K562 (cell line): ENCODE results near the gene GUCY2F. TPM values are rescaled to one million over a fixed set of nuclear protein-coding genes. Genes with fewer than 3 reads are reported as not detected.

Source experiments
- ATAC-seq: fragments of 200-7000 bp; cut with Tn5 transposase; 3 replicates; pipeline ENCODE4 v1.9.1; 2020; ENCODE audit warnings: moderate library complexity
- BruUV-seq: library from RNA; stranded (reverse); fragments of 400-500 nt; replicated peaks from 2 replicates; lab custom pipeline; 2021; lab: Mats Ljungman, UMichigan
- CTCF ChIA-PET: fragments of 300-600 bp; formaldehyde crosslinking; extraction: SDS; loops from one replicate; lab custom pipeline; 2021; ENCODE audit warnings: low intra/inter-chr PET ratio; lab: Yijun Ruan, JAX
- POLR2A ChIA-PET: fragments of 300-600, 350-650 bp; sonication (Branson Sonifier 250); formaldehyde crosslinking; extraction: SDS; loops from one replicate; lab custom pipeline; 2021; ENCODE audit warnings: antibody characterized with exemption, inconsistent platforms; lab: Yijun Ruan, JAX
- DNase-seq, 4 experiments: peaks; one replicate each; pipeline versions ENCODE4 v3.0.0 to v3.0.0-alpha.2; 2011 to 2018; ENCODE audit warnings: low spot score in 3 of 4, mixed read lengths in 3 of 4; ENCODE audit errors: extremely low read depth in 1 of 4
- FAIRE-seq: peaks from 2 replicates; lab custom pipeline; 2011; peaks lifted over from hg19 to GRCh38; lab: Jason Lieb, UNC
- H2AFZ ChIP-seq: 2 replicates; pipeline ENCODE4 v1.6.0; 2011; ENCODE audit warnings: low read depth, low read length, control low read depth, inconsistent platforms
- H3K27ac ChIP-seq: fragments of 200-600 bp; 3 replicates; pipeline ENCODE4 v1.8.0; 2011; ENCODE audit warnings: low read depth, mild to moderate bottlenecking, control low read depth, inconsistent platforms, low read length, moderate library complexity, mixed read lengths; ENCODE audit errors: extremely low read depth
- H3K27me3 ChIP-seq, 2 experiments: fragments of 300-600 bp in 1 of 2; 2 replicates in 1 of 2; 3 replicates in 1 of 2; pipeline versions ENCODE4 v1.6.0 to v1.8.0; 2011; ENCODE audit warnings: inconsistent platforms in 2 of 2, low read length in 2 of 2, mild to moderate bottlenecking in 1 of 2, mixed read lengths in 1 of 2, moderate library complexity in 1 of 2; ENCODE audit not compliant: control insufficient read depth in 2 of 2, insufficient read depth in 2 of 2
- H3K36me3 ChIP-seq: fragments of 300-600 bp; 3 replicates; pipeline ENCODE4 v1.8.0; 2011; ENCODE audit warnings: mild to moderate bottlenecking, low read length, inconsistent platforms; ENCODE audit not compliant: control insufficient read depth, insufficient read depth
- H3K4me1 ChIP-seq, 2 experiments: fragments of 200-600 bp in 1 of 2; replicated peaks in 1 of 2; 2 replicates in 1 of 2; 3 replicates in 1 of 2; pipeline versions ENCODE4 v1.5.1 to v1.8.0; 2011; ENCODE audit warnings: inconsistent platforms in 2 of 2, low read length in 2 of 2, mild to moderate bottlenecking in 1 of 2, mixed read lengths in 1 of 2, moderate library complexity in 1 of 2; ENCODE audit not compliant: control insufficient read depth in 2 of 2, insufficient read depth in 2 of 2
- H3K4me2 ChIP-seq: 2 replicates; pipeline ENCODE4 v1.6.1; 2011; ENCODE audit warnings: low read length, control low read depth, inconsistent platforms, mixed read lengths; ENCODE audit not compliant: insufficient read depth
- H3K4me3 ChIP-seq: fragments of 200-600 bp; sonication (generic), shearing (Covaris generic); 2 replicates; pipeline ENCODE4 v1.5.1; 2016; ENCODE audit warnings: control low read depth, inconsistent platforms
- H3K79me2 ChIP-seq: fragments of 200-600 bp; 3 replicates; pipeline ENCODE4 v1.8.0; 2011; ENCODE audit warnings: low read length, inconsistent platforms; ENCODE audit not compliant: control insufficient read depth, insufficient read depth
- H3K9ac ChIP-seq, 2 experiments: 2 replicates each; pipeline versions ENCODE4 v1.6.0 to v1.6.1; 2011; ENCODE audit warnings: low read depth in 2 of 2, low read length in 2 of 2, control low read depth in 1 of 2, inconsistent platforms in 1 of 2, mild to moderate bottlenecking in 1 of 2, mixed read lengths in 1 of 2; ENCODE audit not compliant: insufficient read depth in 1 of 2
- H3K9me1 ChIP-seq: one replicate; pipeline ENCODE4 v1.6.0; 2011; ENCODE audit warnings: inconsistent platforms, mild to moderate bottlenecking, low read length, moderate library complexity; ENCODE audit not compliant: control insufficient read depth, insufficient read depth
- H3K9me3 ChIP-seq: replicated peaks from 2 replicates; pipeline ENCODE4 v1.5.1; 2011; ENCODE audit warnings: low read depth, low read length, inconsistent platforms; ENCODE audit not compliant: control insufficient read depth, insufficient read depth
- H4K20me1 ChIP-seq: replicated peaks from 2 replicates; pipeline ENCODE4 v1.6.1; 2011; ENCODE audit warnings: low read length, inconsistent platforms, mixed read lengths; ENCODE audit not compliant: control insufficient read depth, insufficient read depth
- CAMTA2 ChIP-seq: fragments of 250-450 bp; sonication (Bioruptor Pico); conservative IDR thresholded peaks from 2 replicates; pipeline ENCODE4 v1.5.1; 2022
- CBX2 ChIP-seq: fragments of 200-600 bp; sonication (generic); IDR thresholded peaks from one replicate; pipeline ENCODE4 v1.6.1; 2012; ENCODE audit warnings: mild to moderate bottlenecking, low read length, inconsistent platforms; ENCODE audit not compliant: insufficient read depth, poor library complexity, severe bottlenecking
- CCNT2 ChIP-seq: IDR thresholded peaks from 2 replicates; pipeline ENCODE4 v1.6.1; 2011; ENCODE audit warnings: borderline replicate concordance, low read depth, mild to moderate bottlenecking, moderate library complexity, mixed read lengths, low read length; ENCODE audit not compliant: insufficient read length; ENCODE audit errors: extremely low read depth
- CEBPB ChIP-seq: fragments of 450-650 bp; IDR thresholded peaks from 2 replicates; pipeline ENCODE4 v1.6.1; 2016; ENCODE audit warnings: missing genetic modification characterization, missing compliant biosample characterization
- FOXJ3 ChIP-seq: sonication (generic); formaldehyde crosslinking; IDR thresholded peaks from 2 replicates; pipeline ENCODE4 v1.4.0; 2020; ENCODE audit warnings: mild to moderate bottlenecking, missing genetic modification reagents
- HNRNPH1 ChIP-seq: fragments of 200-400 bp; formaldehyde crosslinking; optimal IDR thresholded peaks from 2 replicates; pipeline ENCODE3; 2017; ENCODE audit warnings: low read depth, mild to moderate bottlenecking, low read length, moderate library complexity
- POLR3G ChIP-seq: IDR thresholded peaks from 2 replicates; pipeline ENCODE4 v1.6.1; 2011; ENCODE audit not compliant: insufficient read length, insufficient replicate concordance; ENCODE audit errors: extremely low read depth
- PYGO2 ChIP-seq: fragments of 450-650 bp; IDR thresholded peaks from 2 replicates; pipeline ENCODE4 v1.6.1; 2016; ENCODE audit warnings: mild to moderate bottlenecking, missing genetic modification characterization, moderate library complexity, missing compliant biosample characterization
- SMARCA5 ChIP-seq: fragments of 450-650 bp; IDR thresholded peaks from 2 replicates; pipeline ENCODE4 v1.6.1; 2016
- SP2 ChIP-seq: IDR thresholded peaks from 2 replicates; pipeline ENCODE4 v1.6.1; 2011; ENCODE audit warnings: mild to moderate bottlenecking, low read depth, low read length, moderate library complexity; ENCODE audit not compliant: poor library complexity, severe bottlenecking; ENCODE audit errors: extremely low read depth
- XRCC3 ChIP-seq: fragments of 450-650 bp; IDR thresholded peaks from 2 replicates; pipeline ENCODE4 v1.6.1; 2017; ENCODE audit warnings: mild to moderate bottlenecking, moderate library complexity
- ZBTB43 ChIP-seq: sonication (generic); formaldehyde crosslinking; IDR thresholded peaks from 2 replicates; pipeline ENCODE4 v1.8.0; 2023; ENCODE audit warnings: mild to moderate bottlenecking, missing genetic modification reagents
- ZFP30 ChIP-seq: fragments of 250-450 bp; sonication (Bioruptor Pico); IDR thresholded peaks from 2 replicates; pipeline ENCODE4 v1.8.0; 2022; ENCODE audit warnings: moderate library complexity, mild to moderate bottlenecking, inconsistent platforms, borderline replicate concordance
- ZNF280B ChIP-seq: fragments of 250-450 bp; sonication (Bioruptor Pico); IDR thresholded peaks from 2 replicates; pipeline ENCODE4 v1.5.1; 2021; ENCODE audit warnings: mild to moderate bottlenecking
- whole genome bisulfite sequencing: fragments of 100-300 bp; shearing (Covaris generic); methylation state at CpG from one replicate; pipeline ENCODE4 v1.1.6; 2016; ENCODE audit warnings: low coverage, mixed read lengths; ENCODE audit not compliant: insufficient coverage; ENCODE audit errors: missing lambda C conversion rate; 5-methylcytosine and 5-hydroxymethylcytosine counted together
- in situ Hi-C: fragments of 300-500 bp; cut with MboI; formaldehyde crosslinking; loops from 4 replicates; pipeline ENCODE4 v1.15.0; 2018; ENCODE audit warnings: inconsistent platforms, mixed read lengths
- intact Hi-C: fragments of 100-400 bp; cut with micrococcal nuclease; formaldehyde crosslinking; loops from 2 replicates; pipeline ENCODE4 v1.14.2; 2022
- polyA plus RNA-seq, 8 experiments: library from polyadenylated mRNA; depleted of rRNA in 4 of 8; stranded (reverse) in 5 of 8; unstranded in 3 of 8; fragments of >200 nt; fragmentation: Nextera tagmentation in 2 of 8; fragmentation: Illumina TruSeq in 1 of 8; extraction: Ambion mirVana in 2 of 8; extraction: Trizol in 1 of 8; gene quantifications; 2 replicates each; pipeline versions ENCODE4 v1.2.1 to v1.2.3, GENCODE V29; 2011 to 2014; ENCODE audit warnings: inconsistent platforms in 1 of 8, missing spikeins in 1 of 8
- total RNA-seq, 7 experiments: library from RNA; depleted of rRNA in 6 of 7; stranded (reverse); fragments of >200 nt in 6 of 7; fragmentation: Illumina TruSeq in 2 of 7; extraction: Trizol in 2 of 7; gene quantifications; 2 replicates each; pipeline versions ENCODE4 v1.2.1 to v1.2.3, GENCODE V29; 2011 to 2021; ENCODE audit warnings: low replicate concordance in 1 of 7
- TF ChIP-seq, protein P1 (sequence below): IDR thresholded peaks from 2 replicates; pipeline ENCODE4 v1.6.1; 2011; ENCODE audit not compliant: insufficient read length; ENCODE audit errors: extremely low read depth

Gene GUCY2F
- total and polyA plus RNA-seq, 9 of the 15 experiments (the other 6 are each of a cell fraction or from before 2014, with no cell fraction given) = 0.01 to 0.06 (median 0.05) TPM; not detected in 6

GRCh38 chrX:109350551-109350950 lies 131.3 kb downstream of the GUCY2F start:
- Histone ChIP-seq H3K4me2 (no peak overlapping the region), H3K4me1 (no peaks in the 10 kb centered on the region; a peak in 1 of 5 replicates), H3K9me3 (no peaks in the 10 kb centered on the region), H2AFZ (no peak overlapping the region)
- no peak for DNase-seq
- no TSS peak for BruUV-seq
- no peak for ATAC-seq
- ChIA-PET POLR2A (no interaction called here), CTCF (no interaction called here)
- in situ Hi-C loops = no loop called here
- TF ChIP-seq CEBPB = no peak
- TF ChIP-seq, protein P1, sequence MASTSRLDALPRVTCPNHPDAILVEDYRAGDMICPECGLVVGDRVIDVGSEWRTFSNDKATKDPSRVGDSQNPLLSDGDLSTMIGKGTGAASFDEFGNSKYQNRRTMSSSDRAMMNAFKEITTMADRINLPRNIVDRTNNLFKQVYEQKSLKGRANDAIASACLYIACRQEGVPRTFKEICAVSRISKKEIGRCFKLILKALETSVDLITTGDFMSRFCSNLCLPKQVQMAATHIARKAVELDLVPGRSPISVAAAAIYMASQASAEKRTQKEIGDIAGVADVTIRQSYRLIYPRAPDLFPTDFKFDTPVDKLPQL = no peak
- no peak for TF ChIP-seq PYGO2 (tag)
- TF ChIP-seq SP2 = no peak
- no peak for TF ChIP-seq CAMTA2 (CRISPR knock-in tag)
- TF ChIP-seq ZFP30 = no peak
- no peak for TF ChIP-seq XRCC3
- no peak for TF ChIP-seq ZNF280B (CRISPR knock-in tag)
- TF ChIP-seq ZBTB43 (CRISPR knock-in tag) = no peak
- no peak for TF ChIP-seq CCNT2
- no peak for TF ChIP-seq POLR3G
- TF ChIP-seq CBX2 = no peak
- TF ChIP-seq HNRNPH1 = no peak
- TF ChIP-seq FOXJ3 (CRISPR knock-in tag) = no peak
- no peak for TF ChIP-seq SMARCA5
- TF ChIP-seq, all 486 proteins: peak for 0
- Histone ChIP-seq H3K79me2 (no peaks in the 10 kb centered on the region), H3K9ac (no peak overlapping the region), H3K9me1 (no peaks in the 10 kb centered on the region), H3K27ac (no peak overlapping the region), H3K4me3 (no peak overlapping the region), H4K20me1 (no peaks in the 10 kb centered on the region), H3K36me3 (no peaks in the 10 kb centered on the region), H3K27me3 (no peaks in the 10 kb centered on the region)
- intact Hi-C loops = no loop called here
- no peak for FAIRE-seq
- 0% methylated on average over 4 of the region's 4 CpGs for WGBS
